ENCODE data around the gene SYTL3.
A peak's percentile ranks its signal among the peaks of the same experiment; 100 is the strongest.

The SYTL3 gene

GRCh38 chr6:158801655-158802294 is 151.9 kb downstream of the SYTL3 start:
- peak in 1 of 2 experiments; percentile 33 for DNase-seq

DNA sequence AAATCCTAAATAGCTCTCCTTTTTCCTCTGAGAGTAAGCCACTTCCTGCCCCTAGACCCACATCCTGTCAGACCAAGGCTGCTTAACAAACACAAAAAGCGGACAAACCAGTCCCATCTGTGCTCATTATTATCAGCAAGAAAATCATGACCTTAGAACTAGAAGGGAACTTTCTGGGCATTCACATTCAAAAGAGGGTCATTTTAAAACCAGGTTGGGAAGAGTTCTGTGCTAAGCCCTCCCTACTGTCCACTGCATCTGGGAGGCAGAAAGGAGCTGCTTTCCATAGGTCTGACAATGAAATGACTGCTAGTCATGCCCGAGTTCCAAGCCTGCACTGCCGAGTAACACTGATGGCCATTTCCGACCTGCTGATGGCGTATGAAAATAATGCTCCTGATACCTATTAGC is 153.9 kb downstream of the SYTL3 start:
- DNase-seq = no peak

DNA sequence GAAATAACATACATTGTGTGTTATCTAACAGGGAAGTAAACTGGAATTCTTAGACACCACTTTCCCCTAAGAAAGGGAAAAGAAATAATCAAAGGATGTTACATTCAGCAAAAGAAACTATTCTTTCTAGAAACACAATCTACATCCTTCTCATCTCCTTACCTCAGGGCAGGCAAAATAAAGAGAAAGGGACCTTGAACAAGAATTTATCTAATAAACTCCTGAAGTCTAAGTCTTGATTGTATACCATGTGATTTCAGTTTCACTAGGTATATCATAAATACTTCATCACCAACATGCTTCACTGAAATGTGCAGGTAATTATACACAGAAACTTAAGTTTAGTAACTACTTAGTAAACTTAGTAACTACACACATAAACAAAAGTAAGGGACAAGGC is 154.4 kb downstream of the SYTL3 start:
- no peak for DNase-seq

GRCh38 chr6:158805698-158806377 is 156.0 kb downstream of the SYTL3 start:
- no peak for DNase-seq

DNA sequence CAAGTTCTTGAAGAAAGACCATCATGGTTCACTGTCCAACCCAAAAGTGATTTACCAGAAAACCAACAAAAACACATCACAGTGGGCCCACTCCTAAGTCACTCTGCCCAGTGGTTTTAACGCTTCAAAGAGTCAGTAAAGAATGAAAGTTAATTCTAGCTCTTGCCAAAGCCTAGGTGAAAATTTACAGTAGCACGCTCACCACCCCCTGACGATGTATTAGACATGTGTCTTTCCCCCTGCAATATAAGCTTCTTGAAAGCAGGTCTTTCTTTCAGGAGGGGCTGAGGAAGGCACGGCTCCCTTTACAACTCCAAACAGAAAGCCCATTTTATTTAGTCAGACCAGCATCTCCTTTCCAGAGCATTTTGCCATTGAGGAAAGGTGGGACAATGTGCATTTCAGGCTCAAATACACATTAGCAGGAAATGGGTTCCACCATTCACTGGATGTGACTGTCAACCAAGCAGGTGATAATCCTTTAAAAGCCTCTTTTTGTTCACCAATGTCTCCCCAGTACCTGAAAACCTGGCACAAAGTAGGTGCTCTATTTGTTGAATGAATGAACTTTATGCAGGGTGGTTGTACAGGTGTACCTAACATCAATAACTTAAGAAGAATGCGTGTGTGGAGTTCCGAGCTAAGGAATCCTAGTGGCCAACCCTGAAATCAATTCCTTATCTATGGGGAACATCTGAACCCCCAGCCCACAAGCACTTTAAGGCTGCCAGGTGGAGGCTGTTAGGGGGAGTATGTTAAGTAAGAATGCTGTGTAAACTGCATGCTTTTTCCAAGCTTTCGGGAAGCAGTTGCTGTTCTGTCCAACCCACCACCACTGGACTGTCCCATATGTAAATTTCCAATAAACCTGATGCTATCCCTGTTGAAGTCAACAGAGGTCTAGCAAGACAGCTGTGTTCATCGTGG is 157.9 kb downstream of the SYTL3 start:
- DNase-seq = no peak

GRCh38 chr6:158808442-158808833 is 158.6 kb downstream of the SYTL3 start:
- no peak for DNase-seq

DNA sequence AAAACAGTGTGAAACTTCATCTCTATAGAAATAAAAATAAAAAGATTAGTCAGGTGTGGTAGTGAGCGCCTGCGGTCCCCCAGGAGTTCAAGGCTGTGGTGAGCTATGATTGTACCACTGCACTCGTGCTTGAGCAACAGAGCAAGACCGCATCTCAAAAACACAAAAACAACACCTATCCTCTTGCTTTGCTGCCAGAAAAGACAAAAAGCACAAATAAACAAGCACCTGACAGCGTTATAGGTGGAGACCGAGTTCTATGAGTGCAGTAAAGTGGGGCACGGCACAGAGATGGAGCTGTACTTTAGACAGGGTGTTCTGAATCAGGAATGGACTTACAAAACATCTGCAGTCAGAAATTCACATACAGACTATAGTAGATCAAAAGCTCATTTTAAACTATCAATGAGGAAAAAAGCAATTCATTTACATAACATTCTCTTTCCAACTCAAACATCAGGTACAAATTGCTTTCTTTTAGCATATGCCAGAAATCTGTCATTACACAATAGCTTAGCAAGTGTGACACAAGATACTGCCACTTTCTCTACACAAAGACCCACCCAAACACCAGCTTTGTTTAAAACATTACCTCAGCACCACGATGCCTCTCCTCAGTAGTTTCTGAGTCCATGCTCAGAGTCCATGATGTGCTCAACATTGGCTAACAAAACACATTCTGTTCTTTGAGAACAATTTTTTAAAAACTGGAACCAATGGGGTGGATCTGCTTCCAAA is 159.3 kb downstream of the SYTL3 start:
- no peak for DNase-seq

GRCh38 chr6:158810155-158811095 is 160.6 kb downstream of the SYTL3 start:
- DNase-seq = no peak

GRCh38 chr6:158812611-158813010 is 162.8 kb downstream of the SYTL3 start:
- no peak for DNase-seq

GRCh38 chr6:158813032-158813431 is 163.2 kb downstream of the SYTL3 start:
- DNase-seq = no peak

Measured in NCI-H446 (cell line).